ENCODE results near the gene DHRS7B.
"Not testable (repeated sequence)": the region's sequence is repeated elsewhere in the genome, so short reads cannot be mapped to it uniquely, and the experiment has no call there.

The DHRS7B gene

DNA sequence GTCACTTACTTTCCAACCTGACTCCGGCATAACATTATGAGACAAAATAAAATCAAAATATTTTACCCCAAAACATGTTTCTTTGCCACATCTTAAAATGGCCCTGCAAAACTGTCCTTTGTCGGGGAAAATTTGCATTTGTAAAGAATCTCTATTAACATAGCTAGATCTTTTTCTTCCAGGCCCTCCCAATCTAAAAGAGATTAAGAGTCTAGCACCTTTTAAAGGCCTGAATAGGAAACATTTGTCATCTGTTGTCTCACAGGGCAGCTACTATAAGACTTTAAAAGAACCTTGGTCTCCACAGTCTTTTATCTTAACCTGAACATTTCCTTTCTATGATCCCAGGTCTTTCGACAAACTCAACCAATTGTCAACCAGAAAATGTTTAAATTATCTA lies 18.1 kb upstream of the DHRS7B start:
- DNase-seq: no peak

DNA sequence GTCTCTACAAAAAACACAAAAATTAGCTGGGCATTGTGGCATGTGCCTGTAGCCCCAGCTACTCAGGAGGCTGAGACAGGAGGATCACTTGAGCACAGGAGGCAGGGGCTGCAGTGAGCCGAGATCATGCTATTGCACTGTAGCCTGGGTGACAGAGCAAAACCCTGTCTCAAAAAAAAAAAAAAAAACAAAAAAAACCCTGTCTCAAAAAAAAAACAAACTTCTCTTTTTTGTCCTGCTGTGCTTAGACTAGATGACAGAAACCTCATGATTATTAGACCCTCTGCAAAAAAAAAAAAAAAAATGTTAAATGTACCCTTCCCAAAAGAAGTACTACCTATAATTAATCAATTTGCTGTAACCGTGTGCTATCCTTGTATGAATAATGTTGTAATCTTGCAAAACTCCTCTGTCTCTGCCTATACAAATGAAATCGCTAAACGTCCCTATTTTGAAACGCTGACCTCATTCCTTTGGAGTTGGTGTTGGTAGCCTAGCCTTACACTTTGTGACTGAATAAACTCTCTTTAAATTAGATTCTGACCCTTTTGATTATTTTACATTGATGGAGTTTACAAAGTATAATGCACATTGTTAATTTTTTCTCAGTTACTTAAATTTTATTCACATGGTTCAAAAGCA lies 13.6 kb upstream of the DHRS7B start:
- DNase-seq: no peak

DNA sequence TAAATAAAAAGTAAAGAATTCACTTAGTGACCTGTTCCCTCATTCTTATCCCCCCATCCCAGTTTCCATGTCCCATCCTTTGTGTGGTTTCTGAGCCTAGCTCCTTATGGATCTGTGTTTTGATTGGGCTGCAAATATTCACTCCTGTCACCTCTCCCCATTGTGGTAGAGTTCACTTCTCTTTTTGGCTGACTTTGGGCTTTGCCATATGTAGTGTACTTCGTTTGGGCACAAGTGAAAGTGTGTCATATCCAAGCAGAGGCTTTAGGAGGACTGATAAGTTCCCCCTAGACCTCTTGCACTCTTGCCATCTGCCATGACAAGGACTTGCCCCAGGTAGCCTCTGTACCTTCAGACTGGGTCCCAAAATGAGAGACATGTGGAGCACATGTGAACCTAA lies 13.0 kb upstream of the DHRS7B start:
- no peak for DNase-seq

DNA sequence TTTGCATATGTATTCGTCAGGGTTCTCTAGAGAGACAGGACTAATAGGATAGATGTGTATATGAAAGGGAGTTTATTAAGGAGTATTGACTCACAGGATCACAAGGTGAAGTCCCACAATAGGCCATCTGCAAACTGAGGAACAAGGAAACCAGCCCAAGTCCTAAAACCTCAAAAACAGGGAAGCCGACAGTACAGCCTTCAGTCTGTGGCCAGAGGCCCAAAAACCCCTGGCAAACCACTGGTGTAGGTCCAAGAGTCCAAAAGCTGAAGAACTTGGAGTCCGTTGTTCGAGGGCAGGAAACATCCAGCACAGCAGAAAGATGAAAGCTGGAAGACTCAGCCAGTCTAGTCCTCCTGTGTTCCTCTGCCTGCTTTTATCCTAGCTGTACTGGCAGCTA lies 12.0 kb upstream of the DHRS7B start:
- not testable (repeated sequence) for DNase-seq

DNA sequence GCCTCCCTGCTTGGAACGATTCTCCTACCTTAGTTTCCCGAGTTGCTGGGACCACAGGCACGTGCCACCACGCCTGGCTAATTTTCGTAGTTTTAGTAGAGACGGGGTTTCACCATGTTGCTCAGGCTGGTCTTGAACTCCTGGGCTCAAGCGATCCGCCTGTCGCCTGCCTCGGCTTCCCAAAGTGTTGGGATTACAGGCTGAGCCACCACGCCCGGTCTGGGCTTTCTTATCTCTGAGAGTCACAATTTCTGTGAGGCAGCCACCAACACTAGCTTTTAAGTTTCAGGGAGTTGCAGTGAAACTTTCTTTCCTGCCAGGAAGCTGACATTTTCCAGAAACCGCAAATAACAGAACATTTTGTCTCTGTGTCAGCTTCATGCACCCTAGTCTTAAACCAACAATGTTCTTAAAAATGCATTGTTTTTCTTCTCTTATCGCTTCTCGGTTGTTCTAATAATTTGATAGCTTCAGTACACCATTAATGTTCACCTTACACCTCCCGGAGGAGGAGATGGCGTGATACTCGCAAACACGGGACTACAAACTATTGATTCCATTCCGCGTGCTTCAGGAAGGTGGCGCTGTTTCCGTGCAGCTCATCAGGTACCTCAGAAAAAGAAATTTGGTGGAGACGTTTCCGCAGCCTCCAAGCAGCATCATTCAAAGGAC lies 7.4 kb upstream of the DHRS7B start:
- peak; percentile 4 to 68 for DNase-seq

DNA sequence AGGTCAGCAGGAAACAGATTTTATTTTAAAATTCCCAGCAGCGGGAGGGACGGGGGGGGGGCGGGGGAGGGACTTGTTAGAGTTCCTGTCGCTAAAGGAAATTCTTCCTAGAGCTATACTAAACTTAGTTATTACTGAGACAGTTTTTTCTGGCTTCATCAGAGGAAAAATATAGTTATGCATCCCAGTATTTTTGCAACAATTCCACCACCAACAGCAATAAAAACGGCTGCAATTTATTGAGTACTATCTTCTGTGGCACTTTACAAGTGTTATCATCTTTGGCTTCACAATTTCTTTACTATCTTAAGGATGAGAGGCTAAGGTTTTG lies 6.9 kb upstream of the DHRS7B start:
- no peak for DNase-seq

DNA sequence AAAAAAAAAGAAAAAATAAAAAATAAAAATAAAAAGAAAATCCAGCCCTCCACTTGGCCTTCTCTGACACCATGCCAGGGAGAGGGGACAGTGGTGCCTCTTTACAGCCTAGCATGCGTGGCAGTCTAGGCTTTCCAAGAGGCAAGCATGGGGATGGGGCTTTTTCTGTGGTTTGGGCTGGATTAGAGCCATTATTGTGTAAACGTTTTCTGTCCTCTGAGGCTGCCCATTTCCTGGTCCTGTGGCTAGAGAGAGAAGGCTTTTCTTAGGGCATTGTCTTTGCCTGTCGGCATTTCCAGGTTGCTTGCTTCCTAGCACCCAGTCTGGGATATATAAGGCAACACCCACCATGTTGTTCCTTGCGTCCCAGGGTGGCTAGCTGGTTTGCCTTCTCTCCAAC lies 2.7 kb upstream of the DHRS7B start:
- no peak for DNase-seq

DNA sequence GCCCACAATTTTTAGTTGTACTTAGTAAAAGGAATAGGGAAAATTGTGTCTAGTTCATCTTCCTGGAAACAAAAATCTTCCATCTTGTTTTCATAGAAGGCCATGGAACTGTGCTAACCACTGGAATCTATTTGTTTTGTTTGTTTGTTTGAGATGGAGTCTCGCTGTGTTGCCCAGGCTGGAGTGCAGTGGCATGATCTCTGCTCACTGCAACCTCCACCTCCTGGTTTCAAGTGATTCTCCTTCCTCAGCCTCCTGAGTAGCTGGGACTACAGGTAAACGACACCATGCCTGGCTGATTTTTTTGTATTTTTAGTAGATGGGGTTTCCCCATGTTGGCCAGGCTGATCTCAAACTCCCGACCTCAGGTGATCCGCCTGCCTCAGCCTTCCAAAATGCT lies 2.2 kb upstream of the DHRS7B start:
- DNase-seq: not testable (repeated sequence)

DNA sequence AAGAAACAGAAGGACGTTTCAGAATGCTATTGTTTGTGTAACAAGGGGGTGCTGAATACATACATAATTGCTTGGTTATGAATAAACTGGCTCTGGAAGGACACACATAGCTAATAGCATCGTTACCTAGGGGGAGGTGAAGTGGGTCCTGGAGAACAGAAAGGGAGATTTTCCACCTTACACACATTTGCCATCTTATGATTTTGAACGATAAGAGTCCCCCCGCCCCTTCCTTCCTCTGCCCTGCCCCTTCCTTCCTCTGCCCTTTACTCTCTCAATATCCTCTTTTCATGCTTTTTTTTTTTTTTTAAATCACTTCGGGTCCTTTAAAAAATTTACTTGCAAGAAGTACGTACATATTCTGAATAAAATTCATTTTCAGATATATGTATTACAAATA lies 902 bp upstream of the DHRS7B start:
- no peak for DNase-seq

DNA sequence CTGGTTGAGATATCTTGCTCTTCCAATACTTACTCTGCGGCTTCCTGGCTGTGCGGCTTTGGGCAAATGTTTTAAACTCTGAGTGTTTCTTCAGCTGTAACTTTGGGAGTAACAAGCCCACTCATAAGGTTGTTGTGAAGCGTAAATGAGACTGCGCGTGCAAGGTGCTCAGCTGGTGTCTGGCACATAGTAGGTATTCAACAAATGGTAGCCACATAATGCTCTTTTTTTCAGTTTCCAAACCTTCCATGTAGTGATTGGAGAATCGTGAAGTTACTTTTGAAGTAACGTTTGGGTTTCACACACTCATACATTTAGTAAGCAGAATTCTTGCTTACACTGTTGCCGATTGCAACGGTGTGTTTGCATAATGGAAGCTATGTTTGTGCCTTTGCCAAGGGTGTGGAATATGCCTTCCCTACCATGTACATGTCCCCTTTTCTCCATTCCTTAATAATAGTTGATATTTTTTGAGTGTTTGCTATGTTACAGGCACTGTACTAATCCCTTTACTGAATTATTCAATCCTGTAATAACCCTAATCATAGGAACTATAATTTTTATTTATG lies 829 bp downstream of the DHRS7B start:
- DNase-seq: no peak

DNA sequence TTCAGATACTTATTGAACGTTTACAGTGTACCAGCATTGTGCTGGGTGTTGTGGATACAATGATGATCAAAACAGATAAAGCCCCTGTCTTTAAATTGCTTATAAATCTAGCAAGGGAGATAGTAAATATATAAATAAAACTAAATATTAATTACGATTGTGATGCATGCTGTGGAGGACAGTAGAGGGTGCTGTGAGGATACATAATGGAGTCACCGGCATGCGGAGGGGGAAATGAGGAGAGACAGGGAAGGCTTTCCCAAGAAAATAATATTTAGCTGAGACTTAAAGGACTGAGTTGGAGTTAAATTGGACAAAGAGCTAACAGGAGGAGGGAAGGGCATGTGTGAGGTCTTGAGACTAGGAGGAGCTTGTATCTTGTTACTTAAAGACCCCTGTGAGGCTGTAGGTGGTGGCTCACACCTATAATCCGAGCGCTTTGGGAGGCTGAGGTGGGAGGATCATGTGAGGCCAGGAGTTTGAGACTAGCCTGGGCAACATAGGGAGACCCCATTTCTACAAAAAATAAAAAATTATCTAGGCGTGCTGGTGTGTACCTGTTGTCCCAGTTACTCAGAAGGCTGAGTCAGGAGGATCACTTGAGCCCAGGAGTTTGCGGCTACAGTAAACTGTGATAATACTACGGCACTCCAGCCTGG lies 2.4 kb downstream of the DHRS7B start:
- peak; percentile 1 to 20 for DNase-seq

DNA sequence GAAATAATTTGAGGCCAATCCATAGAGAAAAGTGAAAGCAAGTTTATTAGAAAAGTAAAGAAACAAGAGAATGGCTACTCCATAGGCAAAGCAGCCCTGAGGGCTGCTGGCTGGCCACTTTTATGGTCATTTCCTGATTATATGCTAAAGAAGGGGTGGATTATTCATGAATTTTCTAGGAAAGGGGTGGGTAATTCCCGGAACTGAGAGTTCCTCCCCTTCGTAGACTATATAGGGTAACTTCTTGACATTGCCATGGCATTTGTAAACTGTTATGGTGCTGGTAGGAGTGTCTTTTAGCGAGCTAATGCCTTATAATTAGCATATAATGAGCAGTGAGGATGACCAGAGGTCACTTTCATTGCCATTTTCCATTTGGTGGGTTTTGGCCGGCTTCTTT lies 4.4 kb downstream of the DHRS7B start:
- no peak for DNase-seq

DNA sequence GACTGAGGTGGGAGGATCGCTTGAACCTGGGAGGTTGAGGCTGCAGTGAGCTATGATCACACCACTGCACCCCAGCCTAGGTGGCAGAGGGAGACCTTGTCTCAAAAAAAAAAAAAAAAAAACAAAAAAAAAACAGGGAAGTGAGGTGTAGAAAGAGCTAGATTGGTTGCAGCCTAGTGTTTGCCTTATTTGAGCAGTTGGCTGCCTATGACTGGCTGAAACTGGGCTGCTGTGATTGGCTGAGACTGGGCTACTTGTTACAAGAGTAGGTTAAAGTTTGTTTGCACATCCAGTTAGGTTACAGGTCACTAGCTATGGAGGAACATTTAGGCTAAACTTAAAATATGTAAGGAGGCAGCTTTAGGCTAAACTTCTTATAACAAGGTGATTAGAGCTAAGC lies 5.7 kb downstream of the DHRS7B start:
- DNase-seq: no peak

DNA sequence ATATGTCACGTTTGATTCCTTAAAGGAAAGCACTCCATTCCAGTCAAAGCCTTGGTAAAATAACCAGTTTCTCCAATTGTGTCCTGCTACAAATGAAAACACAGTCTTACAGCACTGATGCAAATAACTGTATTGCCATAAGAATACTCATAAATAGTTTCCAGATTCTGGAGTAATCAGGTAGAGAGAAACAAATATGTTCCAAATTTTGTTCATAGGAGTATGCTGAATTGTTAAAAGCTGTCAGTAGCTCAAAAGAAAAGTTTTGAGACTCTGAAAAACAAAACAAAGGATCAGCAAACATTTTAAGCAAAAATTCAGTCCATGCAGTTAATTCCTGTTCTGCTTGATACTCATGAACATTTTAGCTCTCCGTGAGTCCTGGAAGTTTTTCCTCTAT lies 7.8 kb downstream of the DHRS7B start:
- DNase-seq: no peak

DNA sequence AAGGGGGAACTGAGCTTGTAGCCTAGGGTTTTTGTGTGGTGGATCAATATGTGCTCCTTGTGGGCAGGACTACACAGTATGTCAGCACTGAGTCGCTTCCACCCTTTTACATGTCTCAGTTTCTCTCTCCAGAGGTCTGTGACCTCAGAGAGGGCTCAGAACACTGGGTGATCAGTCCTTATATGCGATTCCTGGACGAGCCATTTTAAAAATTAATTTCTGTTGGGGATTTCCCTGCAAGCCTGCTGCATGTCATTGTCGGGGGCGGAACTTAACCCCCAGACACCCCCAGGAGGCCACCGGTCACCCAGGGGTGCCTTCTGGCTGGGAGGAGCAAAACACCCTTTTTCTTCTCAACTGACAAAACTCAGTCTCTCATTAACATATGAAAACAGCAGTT lies 14.1 kb downstream of the DHRS7B start:
- DNase-seq: no peak

DNA sequence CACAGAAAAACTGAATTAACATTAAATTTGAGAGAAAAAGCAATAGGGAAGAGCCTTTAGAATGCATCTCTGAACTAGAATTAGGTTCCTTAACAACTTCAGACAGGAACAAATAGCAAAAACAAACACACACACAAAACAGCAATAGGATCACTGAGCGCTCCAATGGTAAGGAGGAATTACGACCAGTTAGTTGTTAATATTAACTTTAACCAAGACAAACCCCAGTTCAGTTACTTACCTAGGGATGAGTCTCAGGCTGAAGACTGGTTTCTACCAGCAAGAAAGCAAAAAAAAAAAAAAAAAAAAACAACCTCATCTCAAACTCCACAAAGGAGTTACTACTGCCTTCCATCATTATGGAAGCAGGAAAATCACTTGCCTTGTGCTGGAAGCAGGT lies 14.6 kb downstream of the DHRS7B start:
- DNase-seq: no peak

DNA sequence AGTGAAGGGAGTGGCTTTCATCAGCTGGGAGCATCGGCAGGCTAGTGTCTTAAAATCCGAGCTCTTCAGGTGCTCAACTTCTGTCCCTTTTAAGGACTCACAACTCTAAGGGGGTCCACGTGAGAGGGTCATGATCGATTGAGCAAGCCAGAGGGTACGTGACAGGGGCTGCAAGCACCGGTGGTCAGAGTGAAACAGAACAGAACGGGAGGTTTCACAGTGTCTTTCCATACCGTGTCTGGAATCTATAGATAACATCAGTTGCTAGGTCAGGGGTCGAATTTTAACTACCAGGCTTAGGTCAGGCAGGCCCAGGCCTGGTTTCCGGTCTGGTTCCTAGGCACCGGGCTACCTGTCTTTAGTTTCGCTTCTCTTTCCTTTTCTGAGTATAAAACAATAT lies 15.3 kb downstream of the DHRS7B start:
- DNase-seq: not testable (repeated sequence)

DNA sequence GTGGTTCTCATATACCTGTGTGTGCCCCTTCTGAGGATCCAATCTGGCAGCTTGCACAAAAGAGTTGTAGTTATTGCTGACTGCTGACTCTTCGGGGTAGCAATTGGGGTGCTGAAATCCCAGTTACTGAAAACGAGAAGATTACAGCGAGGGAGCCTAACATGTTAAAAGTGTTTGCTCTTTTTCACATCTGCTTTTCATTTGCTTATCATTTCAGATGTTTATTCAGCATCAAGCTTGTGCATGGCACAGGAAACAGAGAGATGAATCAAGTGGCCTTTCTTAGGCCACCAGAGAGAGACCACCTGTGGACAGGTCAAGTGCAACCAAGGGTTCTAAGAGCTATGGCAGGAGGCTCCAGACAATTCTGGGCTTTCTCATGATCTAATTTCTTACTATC lies 16.9 kb downstream of the DHRS7B start:
- no peak for DNase-seq

DNA sequence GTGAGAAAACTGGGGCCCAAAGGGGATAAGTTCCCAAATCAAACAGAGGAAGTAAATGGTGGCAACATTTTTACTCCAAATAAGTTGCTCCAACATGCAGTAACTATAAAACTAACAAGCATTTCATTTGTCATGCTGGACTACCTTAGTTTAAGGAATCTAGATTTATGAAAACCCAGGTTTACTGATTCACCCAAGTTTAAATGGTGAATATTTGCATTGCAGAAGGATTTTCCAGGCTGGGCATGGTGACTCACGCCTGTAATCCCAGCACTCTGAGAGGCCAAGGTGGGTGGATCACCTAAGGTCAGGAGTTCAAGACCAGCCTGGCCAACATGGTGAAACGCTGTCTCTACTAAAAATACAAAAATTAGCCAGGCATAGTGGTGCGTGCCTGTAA lies 17.5 kb downstream of the DHRS7B start:
- DNase-seq: not testable (repeated sequence)

DNA sequence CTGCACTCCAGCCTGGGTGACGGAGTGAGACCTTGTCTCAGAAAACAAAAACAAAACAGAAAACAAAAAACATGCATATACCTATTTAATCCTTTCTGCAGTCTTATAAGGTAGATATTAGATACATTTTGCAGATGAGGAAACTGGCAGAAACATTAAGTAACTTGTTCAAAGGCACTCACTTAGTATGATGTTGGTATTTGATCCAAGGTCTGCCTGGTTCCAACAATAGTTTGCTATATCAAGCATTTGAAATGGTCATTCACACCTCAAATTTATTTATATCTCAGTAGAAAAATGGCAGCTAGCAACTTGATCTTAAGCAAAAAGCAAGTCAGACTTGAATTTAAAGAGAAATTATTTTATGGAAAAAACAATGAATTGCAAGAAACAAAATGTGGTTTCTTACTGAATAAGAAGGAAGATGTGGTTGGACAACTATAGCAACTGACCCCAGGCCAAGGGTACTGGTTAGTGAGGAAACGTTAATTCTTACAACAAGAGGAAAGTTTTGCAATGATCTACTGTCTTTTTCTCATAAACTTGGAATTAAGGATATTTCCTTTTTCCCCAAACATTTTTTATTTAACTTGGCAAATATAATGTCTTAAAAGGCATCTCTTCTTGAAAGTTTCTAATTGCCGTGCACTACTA lies 19.7 kb downstream of the DHRS7B start:
- DNase-seq: no peak

DNA sequence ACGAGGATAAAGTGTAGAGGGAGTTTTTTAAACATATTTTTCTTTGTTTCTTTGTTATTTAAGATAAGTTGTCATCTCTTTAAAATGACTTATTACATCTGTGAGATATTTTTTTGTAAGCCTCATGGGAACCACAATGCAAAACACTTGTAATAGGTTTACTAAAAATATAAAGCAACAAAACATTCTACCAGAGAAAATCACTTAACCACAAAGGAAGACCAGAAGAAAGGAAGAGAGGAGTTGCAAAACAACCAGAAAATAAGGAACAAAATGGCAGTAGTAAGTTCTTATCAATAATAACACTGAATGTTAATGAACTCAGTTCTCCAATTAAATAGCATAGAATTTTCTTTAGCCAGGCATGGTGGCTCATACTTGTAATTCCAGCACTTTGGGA lies 22.9 kb downstream of the DHRS7B start:
- DNase-seq: no peak

DNA sequence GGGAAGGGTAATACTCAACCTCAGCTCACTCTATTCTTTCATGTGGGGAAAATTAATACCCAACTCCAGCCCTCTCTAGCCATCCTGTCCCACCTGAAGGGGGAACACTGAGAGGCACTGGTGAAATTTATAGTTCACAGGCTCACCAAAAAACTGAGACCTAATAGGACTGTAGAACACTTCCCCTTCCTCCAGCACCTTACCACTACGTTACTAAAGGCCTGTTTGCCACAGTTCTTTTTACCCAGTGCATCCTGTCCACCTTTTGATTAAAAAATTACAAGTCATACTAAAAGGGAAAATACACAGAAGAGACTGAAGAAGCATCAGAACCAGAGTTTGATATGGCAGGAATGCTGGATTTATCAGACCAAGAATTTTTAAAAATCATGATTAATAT lies 26.0 kb downstream of the DHRS7B start:
- DNase-seq: no peak

DNA sequence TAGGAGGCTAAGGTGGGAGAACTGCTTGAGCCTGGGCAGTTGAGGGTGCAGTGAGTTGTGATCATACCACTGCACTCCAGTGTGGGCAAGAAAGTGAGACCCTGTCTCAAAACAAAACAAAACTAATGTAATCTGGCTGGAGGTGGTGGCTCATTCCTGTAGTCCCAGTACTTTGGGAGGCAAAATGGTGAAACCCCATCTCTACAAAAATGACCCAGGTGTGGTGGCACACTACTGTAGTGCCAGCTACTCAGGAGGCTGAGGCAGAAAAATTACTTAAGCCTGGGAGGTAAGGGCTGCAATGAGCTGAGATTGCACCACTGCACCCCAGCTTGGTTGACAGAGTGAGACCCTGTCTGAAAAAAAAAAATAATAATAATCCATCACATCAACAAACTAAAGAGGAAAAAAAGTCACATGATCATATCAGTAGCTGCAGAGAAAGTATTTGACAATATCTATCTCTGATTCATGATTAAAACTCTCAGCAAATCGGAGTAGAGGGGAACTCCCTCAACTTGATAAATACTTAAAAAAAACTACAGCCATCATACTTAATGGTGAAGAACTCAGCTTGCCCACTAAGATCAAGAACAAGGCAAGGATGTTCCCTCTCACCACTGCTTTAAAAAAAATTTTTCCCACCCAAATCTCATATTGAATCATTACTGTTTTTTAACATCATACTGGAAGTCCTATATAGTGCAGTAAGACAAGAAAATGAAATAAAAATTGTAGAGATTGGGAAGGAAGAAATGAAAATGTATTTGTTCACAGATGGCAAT lies 31.0 kb downstream of the DHRS7B start:
- DNase-seq: no peak
